PC-3 (cell line): ENCODE data around the gene TBPL2. TPM values are rescaled to one million over a fixed set of nuclear protein-coding genes. Genes with fewer than 3 reads are reported as not detected.

ENCODE experiments used
- ATAC-seq: fragments of 200-7000 bp; cut with Tn5 transposase; 2 replicates; pipeline ENCODE4 v1.9.1; 2020; ENCODE audit warnings: mild to moderate bottlenecking, moderate library complexity
- BruUV-seq: library from RNA; stranded (reverse); fragments of 400-500 nt; replicated peaks from 2 replicates; lab custom pipeline; 2021; lab: Mats Ljungman, UMichigan
- CTCF ChIA-PET: fragments of 300-600 bp; sonication (Branson Sonifier 250); formaldehyde crosslinking; loops from one replicate; lab custom pipeline; 2022; ENCODE audit warnings: antibody characterized with exemption; lab: Charles Lee
- POLR2A ChIA-PET: fragments of 300-600 bp; sonication (Branson Sonifier 250); formaldehyde crosslinking; loops from one replicate; lab custom pipeline; 2022; ENCODE audit warnings: antibody characterized with exemption; ENCODE audit not compliant: unreplicated experiment; lab: Charles Lee
- DNase-seq: peaks from one replicate; pipeline ENCODE4 v3.0.0-alpha.2; 2015
- H2AFZ ChIP-seq: fragments of 300-600 bp; sonication (generic); 2 replicates; pipeline ENCODE4 v1.6.0; 2016; ENCODE audit warnings: antibody characterized with exemption, low read length
- H3F3A ChIP-seq: fragments of 300-600 bp; sonication (generic); one replicate; pipeline ENCODE4 v1.6.0; 2017; ENCODE audit warnings: antibody characterized with exemption, low read length, control low read depth, mild to moderate bottlenecking; ENCODE audit not compliant: unreplicated experiment
- H3K27ac ChIP-seq: fragments of 300-600 bp; sonication (generic); 2 replicates; pipeline ENCODE4 v1.5.1; 2016; ENCODE audit warnings: mild to moderate bottlenecking, low read length
- H3K27me3 ChIP-seq: fragments of 300-600 bp; sonication (generic); 2 replicates; pipeline ENCODE4 v1.6.1; 2016; ENCODE audit warnings: low read length, mixed read lengths
- H3K36me3 ChIP-seq: fragments of 300-600 bp; sonication (generic); 2 replicates; pipeline ENCODE4 v1.6.1; 2016; ENCODE audit warnings: low read depth, mixed run types, low read length, mixed read lengths
- H3K4me1 ChIP-seq: fragments of 300-600 bp; sonication (generic); 2 replicates; pipeline ENCODE4 v1.5.1; 2016; ENCODE audit warnings: low read length; ENCODE audit not compliant: insufficient read depth
- H3K4me2 ChIP-seq: fragments of 300-600 bp; sonication (generic); 2 replicates; pipeline ENCODE4 v1.6.0; 2016; ENCODE audit warnings: low read length
- H3K4me3 ChIP-seq: fragments of 300-600 bp; sonication (generic); 2 replicates; pipeline ENCODE4 v1.5.1; 2016; ENCODE audit warnings: mild to moderate bottlenecking, low read length, mixed read lengths
- H3K79me2 ChIP-seq: fragments of 300-600 bp; sonication (generic); 2 replicates; pipeline ENCODE4 v1.6.1; 2017; ENCODE audit warnings: low read length, mixed read lengths
- H3K9ac ChIP-seq: fragments of 300-600 bp; sonication (generic); 2 replicates; pipeline ENCODE4 v1.6.0; 2016; ENCODE audit warnings: mild to moderate bottlenecking, low read length
- H3K9me2 ChIP-seq: fragments of 300-600 bp; sonication (generic); replicated peaks from 2 replicates; pipeline ENCODE4 v1.6.1; 2016; ENCODE audit warnings: mixed run types, low read length, mixed read lengths
- H3K9me3 ChIP-seq: fragments of 300-600 bp; sonication (generic); 2 replicates; pipeline ENCODE4 v1.6.1; 2016; ENCODE audit warnings: low read length, mixed read lengths
- H4K20me1 ChIP-seq: fragments of 300-600 bp; sonication (generic); 2 replicates; pipeline ENCODE4 v1.6.1; 2016; ENCODE audit warnings: low read length, mixed read lengths
- CTCF ChIP-seq: fragments of 300-600 bp; sonication (generic); conservative IDR thresholded peaks from 2 replicates; pipeline ENCODE4 v1.5.1; 2017; ENCODE audit warnings: antibody characterized with exemption, low read depth, mild to moderate bottlenecking, low read length
- EZH2 ChIP-seq: fragments of 300-600 bp; sonication (generic); IDR thresholded peaks from one replicate; pipeline ENCODE4 v1.6.1; 2017; ENCODE audit warnings: antibody characterized with exemption, mild to moderate bottlenecking, low read length; ENCODE audit not compliant: unreplicated experiment
- EZH2phosphoT487 ChIP-seq: fragments of 300-600 bp; sonication (generic); IDR thresholded peaks from 2 replicates; pipeline ENCODE4 v1.6.1; 2018; ENCODE audit warnings: mild to moderate bottlenecking, antibody characterized with exemption, low read length, borderline replicate concordance
- intact Hi-C: fragments of 100-400 bp; cut with micrococcal nuclease; formaldehyde crosslinking; loops from 2 replicates; pipeline ENCODE4 v1.9.0; 2023
- total RNA-seq: library from RNA; depleted of rRNA; stranded (reverse); fragments of >200 nt; gene quantifications from 2 replicates; pipeline ENCODE4 v1.2.3, GENCODE V29; 2014

The TBPL2 gene
- total RNA-seq, 1 experiment from 2014 or later, result not detected

GRCh38 chr14:55382483-55382882 is 57.9 kb downstream of the TBPL2 start:
- intact Hi-C loops, result no loop called here
- Histone ChIP-seq H3K27ac (no peak overlapping the region), H3K4me2 (no peak overlapping the region), H3F3A (no peaks in the 10 kb centered on the region), H3K79me2 (no peaks in the 10 kb centered on the region), H3K9ac (no peak overlapping the region), H3K9me3 (no peaks in the 10 kb centered on the region), H3K4me3 (no peak overlapping the region), H3K9me2 (no peaks in the 10 kb centered on the region), H4K20me1 (no peaks in the 10 kb centered on the region), H3K36me3 (peaks cover 26% of the 10 kb centered on the region), H3K4me1 (peaks cover 48% of the 10 kb centered on the region), H2AFZ (no peak overlapping the region), H3K27me3 (no peaks in the 10 kb centered on the region)
- DNase-seq (no peak), ATAC-seq (no peak)
- ChIA-PET POLR2A (no interaction called here), CTCF (no interaction called here)
- no peak for TF ChIP-seq CTCF
- TF ChIP-seq EZH2phosphoT487, result no peak
- no peak for TF ChIP-seq EZH2
- no TSS peak for BruUV-seq

- Histone ChIP-seq H3K27ac (peak overlapping the region; percentile 31), H3K27me3 (no peaks in the 10 kb centered on the region), H3K79me2 (no peaks in the 10 kb centered on the region), H3K9ac (no peak overlapping the region), H3K4me2 (peak overlapping the region; percentile 4; the same call in 1 of the 2 replicates), H4K20me1 (no peaks in the 10 kb centered on the region), H2AFZ (no peak overlapping the region), H3K4me3 (no peak overlapping the region), H3K9me3 (no peaks in the 10 kb centered on the region), H3K4me1 (peaks cover 38% of the 10 kb centered on the region), H3K9me2 (no peaks in the 10 kb centered on the region), H3K36me3 (peaks cover 32% of the 10 kb centered on the region), H3F3A (no peaks in the 10 kb centered on the region)
- CTCF ChIA-PET, result no interaction called here
- no peak for TF ChIP-seq CTCF
- no peak for TF ChIP-seq EZH2phosphoT487
- TF ChIP-seq EZH2, result no peak
- no peak for DNase-seq
- POLR2A ChIA-PET, result no interaction called here
- no TSS peak for BruUV-seq
- no peak for ATAC-seq
- intact Hi-C loops, result no loop called here
Observed at GRCh38 chr14:55381561-55381960, 58.9 kb downstream of the TBPL2 start.

GRCh38 chr14:55381040-55381439 is 59.4 kb downstream of the TBPL2 start:
- ATAC-seq, result peak; percentile 61
- no peaks in the 10 kb centered on the region for H3K27me3 ChIP-seq
- intact Hi-C loops, result no loop called here
- ChIA-PET CTCF (no interaction called here), POLR2A (no interaction called here)
- no peaks in the 10 kb centered on the region for H4K20me1 ChIP-seq
- H3K9me3 ChIP-seq, result no peaks in the 10 kb centered on the region
- peaks cover 37% of the 10 kb centered on the region for H3K36me3 ChIP-seq
- H3K4me2 ChIP-seq, result peak overlapping the region; percentile 4; the same call in 1 of the 2 replicates
- H3F3A ChIP-seq, result no peaks in the 10 kb centered on the region
- no peaks in the 10 kb centered on the region for H3K9me2 ChIP-seq
- no peak overlapping the region for H3K4me3 ChIP-seq
- peaks cover 33% of the 10 kb centered on the region for H3K4me1 ChIP-seq
- BruUV-seq, result no TSS peak
- H3K27ac ChIP-seq, result peak overlapping the region; percentile 31
- DNase-seq, result peak; percentile 78
- no peaks in the 10 kb centered on the region for H3K79me2 ChIP-seq
- TF ChIP-seq CTCF (no peak), EZH2 (no peak), EZH2phosphoT487 (no peak)
- no peak overlapping the region for H2AFZ ChIP-seq
- H3K9ac ChIP-seq, result no peak overlapping the region
